ENCODE measurements around the gene DSC3. TPM values are rescaled to one million over a fixed set of nuclear protein-coding genes. Genes with fewer than 3 reads are reported as not detected.

Gene DSC3
- polyA plus RNA-seq (ENCODE audit: insufficient read length in 4 of 4): 1 to 10 TPM; 2.0 to 3.8 (median 2.7) TPM

DNA sequence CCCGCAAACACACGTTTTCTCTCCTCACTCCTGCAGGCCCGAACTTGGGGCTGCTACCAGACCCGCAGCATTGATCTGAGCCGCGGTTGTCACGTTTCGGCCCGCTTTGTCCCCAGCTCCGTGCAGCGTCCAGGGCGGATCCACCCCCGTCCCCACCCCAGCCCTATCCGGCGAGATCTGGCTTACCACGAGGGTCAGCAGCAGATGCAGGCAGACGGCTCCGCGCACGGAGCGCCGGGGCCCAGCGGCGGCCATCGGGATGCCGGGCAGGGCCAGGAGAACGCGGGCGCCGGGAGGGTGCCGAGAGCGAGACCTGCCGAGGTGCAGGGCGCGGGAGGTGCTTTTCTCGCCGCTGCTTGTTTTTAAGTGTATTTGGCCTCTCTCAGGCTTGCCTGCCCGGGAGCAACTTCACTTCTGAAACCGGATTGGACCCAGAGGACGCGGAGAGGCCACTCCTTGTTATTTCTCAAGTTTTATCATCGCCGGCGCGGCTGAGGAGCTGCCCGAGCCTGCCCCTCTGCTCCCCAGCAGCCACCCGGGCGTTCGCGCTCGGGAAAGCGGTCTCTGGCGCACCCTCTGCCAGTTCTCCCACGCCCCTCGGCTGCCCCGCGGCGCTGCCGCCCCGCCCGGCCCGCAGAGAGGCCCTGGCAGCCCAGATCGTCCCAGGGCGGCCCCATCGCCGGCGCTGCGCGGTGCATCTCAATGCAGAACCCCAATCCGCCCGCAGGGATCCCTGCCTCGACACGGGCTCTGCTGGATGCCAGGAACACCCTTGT, at the start of gene DSC3:
Gene DSC3 (minus strand): TSS at position 337 of the 776 bp plus-strand sequence. CDS start 82 bp downstream, at position 255.
- DNase-seq (ENCODE audit: low read depth in 4 of 4, low spot score in 3 of 4): peak in 1 of 4 donors; percentile 49

DNA sequence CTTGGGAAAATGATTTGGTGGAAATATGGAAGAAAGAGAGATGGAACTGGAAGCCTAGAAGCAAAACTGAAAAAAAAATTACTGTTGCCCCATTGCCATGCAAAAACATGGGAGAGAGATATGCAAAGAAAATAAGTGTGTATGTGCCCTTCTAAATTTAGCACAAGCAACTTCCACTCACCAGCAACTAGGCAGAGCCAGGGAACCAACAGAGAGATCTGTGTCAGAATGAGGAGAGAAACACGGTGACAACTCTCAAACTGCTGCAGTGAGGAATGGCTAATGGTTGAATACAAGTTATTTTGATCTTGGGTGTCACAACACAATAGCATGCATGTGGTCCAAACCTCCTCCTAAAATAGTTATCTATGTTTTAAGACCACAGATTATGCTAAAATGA, 48.8 kb upstream of the DSC3 start:
- DNase-seq (ENCODE audit: low read depth in 4 of 4, low spot score in 3 of 4): no peak

DNA sequence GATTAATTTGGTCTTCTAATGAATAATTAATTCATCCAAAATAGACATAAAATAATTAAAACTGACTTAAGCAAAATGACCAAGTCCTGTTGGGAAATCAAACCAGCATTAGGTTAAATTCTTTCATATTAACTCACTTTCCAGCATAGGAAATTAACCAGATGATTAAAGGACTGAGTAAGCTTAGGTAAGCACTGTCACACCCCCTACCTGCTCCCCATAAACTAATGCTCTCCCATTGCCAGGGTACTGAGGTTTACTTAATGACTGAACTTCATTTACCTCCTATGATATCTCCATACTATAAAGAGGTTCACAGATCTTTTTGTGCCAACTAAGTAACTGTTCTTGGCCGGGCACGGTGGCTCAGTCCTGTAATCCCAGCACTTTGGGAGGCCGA, 46.0 kb upstream of the DSC3 start:
- no peak for DNase-seq (ENCODE audit: low read depth in 4 of 4, low spot score in 3 of 4)

DNA sequence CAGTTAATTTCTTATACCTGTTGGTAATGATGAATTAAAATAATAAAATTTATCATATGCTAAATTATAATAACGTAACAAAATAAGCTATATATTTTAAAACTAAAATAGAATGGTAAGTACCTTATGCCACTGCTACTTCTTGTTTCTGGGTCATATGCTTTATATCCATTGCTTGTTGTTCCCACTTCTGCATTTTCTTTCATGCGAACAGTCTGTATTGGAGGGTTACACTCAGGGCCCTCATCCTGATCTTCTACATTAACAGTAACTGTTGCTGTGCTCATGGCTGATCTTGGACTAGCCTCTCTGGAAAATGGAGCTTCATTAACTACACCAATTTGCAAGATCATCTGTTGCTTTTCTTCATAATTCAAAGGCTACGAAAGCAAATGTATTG, 37.4 kb upstream of the DSC3 start:
- no peak for DNase-seq (ENCODE audit: low read depth in 4 of 4, low spot score in 3 of 4)

DNA sequence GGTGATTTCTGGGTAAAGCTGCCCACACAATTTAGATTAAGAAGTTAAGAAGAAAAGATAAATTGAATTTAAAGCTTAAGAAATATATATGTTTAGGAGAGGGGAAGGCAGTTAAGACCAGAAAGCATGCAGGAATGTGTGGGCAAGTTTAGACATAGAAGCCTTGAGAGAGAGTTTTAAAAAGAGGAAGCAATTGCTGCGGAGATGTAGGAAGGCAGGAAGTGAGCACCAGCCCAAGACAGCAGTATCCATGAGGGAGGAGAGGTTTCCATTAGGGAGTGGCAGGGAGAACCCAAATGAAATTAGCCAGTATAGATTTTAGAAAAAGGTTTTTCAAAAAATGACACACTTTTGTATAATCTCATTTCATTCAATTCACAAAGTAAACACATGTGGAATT, 35.3 kb upstream of the DSC3 start:
- DNase-seq (ENCODE audit: low read depth in 4 of 4, low spot score in 3 of 4): no peak

DNA sequence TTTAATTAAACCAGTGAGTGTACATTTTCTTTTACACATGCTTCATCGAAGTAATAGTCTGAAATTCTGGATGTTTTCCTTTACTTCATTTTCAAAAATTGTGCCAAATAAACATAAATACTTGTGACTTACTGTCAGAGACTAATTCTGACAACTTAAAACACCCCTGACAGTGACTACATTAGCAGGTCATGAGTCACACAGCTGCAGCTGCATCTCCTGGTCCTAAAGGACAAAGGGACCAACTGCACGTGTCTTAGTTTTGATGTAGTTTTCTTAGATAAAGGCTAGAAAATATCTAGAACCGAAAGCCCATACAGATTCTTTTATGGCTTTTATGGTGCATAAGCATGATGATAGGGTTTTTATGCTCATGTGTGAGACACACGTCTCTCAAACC, 29.6 kb upstream of the DSC3 start:
- DNase-seq (ENCODE audit: low read depth in 4 of 4, low spot score in 3 of 4): no peak

DNA sequence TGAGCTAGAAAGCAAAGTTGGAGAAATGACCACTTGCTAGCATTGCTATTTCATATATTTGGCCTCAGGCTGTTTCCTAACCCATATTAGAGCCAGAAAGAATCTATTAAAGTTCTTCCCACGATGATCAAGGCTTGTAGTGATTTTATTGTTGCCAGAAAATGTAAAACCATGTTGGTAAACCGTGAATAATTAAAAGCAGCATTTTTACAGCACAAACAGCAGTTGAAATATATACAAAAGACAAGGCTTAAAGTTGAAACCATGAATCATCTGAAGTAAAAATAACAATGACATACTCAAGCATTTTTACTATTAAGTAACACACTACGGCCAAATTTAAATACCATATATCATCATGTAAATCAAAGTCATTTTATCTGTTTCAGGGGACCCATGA, 27.7 kb upstream of the DSC3 start:
- no peak for DNase-seq (ENCODE audit: low read depth in 4 of 4, low spot score in 3 of 4)

DNA sequence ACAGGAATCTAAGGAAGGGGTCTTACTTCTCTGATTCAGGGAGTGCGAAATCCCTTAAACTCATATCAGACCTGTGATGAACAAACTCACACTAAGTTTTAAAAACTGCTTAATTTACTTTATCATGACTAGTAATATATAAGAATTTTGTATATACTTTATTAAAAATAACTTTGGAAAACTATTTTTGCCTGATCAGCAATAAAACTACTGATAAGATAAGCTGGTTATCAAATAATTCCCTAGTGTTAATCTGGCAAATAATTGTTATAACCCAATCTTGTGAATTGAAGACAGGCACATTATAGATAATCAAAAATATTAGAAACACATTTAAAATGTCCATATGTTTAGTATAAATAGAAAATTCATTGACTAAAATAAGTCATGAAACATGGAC, 23.7 kb upstream of the DSC3 start:
- no peak for DNase-seq (ENCODE audit: low read depth in 4 of 4, low spot score in 3 of 4)

DNA sequence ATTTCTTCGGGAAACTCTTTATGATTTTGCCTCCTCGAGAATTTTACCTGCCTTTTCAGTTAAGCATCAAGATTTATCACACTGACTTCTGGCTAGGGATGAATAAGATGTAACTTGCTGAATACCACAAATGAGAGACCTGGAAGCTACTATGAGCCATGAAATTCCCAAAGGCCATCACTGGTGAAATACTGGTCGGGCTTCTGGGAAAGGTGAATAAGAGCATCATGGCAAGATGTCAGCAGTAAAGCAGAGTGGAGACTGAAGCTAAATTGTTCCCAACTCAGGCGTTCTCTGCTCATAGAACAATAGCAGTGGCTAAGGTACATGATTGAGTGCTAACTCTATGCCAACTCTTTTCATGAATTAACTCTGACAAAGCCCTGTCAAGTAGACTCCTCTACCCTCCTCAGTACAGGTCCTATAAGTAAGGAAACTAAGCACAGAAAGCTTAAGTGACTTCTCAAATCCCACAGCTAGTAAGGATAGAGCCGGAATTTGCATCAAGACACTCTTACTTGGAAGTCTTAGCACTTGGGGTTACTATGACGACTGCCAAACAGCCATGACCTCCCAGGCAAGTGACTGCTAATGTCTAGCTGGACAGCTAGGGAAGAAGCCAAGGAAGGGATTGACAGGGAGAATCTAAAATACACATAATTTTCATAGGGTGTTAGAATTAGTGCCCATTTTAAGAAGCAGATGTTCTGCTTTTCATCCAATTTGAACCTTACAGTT, 22.7 kb upstream of the DSC3 start:
- no peak for DNase-seq (ENCODE audit: low read depth in 4 of 4, low spot score in 3 of 4)

DNA sequence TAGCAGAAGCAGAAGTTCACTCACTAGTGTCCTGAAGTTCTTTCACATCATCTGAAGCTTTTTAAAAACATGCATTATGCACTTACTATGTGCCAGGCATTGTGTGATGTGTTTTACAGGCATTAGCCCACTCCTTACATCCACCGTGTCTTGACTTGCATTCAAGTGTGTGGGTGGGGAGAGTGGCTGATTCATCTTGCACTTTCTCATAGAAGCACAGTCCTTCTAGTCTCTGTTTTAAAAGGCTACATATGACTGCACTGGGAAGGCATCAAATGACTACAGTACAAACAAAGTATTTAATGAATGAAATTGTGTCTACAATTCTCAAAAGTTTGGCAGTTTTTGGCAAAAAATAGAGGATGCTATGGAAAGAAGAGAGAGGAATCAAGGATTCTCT, 21.6 kb upstream of the DSC3 start:
- DNase-seq (ENCODE audit: low read depth in 4 of 4, low spot score in 3 of 4): no peak

DNA sequence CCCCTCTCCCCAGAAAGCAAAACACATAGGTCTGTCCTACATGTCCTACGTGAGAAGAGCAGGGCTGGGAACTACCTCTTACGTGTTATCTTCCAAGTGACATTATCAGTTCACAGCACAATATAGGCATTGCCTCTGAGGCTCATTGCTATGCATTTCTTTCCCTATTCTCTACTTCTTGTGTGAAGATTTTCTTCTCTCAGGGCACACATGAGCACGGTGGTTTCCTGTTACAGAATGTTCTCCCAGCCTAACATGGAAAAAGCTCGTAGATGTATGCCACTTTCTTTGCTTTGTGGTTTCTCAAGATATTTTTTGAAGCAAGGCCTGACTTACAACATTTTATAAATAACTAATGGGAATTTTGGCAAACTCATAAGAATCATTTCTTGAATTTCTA, 19.4 kb upstream of the DSC3 start:
- no peak for DNase-seq (ENCODE audit: low read depth in 4 of 4, low spot score in 3 of 4)

DNA sequence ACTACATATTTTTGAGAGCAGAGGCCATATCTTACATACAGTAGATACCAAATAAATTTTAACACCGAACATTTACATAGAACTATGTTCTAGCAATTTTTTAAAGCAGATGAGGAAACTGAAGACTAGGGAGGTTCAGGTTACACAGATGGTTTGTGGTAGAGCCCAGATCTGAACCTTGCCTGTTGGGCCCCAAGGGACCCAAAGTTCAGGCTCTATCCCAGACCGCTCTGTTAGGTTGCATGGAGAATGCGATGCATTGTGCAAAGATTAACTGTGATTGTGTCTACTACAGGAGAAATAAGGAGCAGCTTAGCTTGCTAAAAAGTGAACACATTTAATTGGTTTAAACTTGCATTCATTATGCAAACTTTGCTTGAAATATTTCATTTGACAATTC, 16.4 kb upstream of the DSC3 start:
- no peak for DNase-seq (ENCODE audit: low read depth in 4 of 4, low spot score in 3 of 4)

DNA sequence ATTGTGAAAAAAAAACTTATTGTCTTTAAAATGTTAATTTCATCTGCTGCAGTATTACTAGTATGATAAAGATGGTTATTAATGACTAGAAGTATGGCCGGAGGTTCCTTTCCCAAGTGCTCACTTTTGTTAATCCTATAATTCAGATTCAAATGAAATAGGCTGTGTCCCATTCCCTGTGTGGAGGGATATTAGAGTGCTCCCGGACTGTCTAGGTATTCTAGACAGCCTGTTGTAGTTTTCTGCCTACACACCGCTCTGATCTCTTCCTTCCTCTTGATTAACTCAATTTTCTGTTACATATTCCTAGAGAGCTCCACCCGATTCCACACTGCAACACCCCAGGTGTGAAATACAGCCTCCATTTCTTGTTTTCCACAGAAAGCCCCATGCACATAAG, 15.4 kb upstream of the DSC3 start:
- DNase-seq (ENCODE audit: low read depth in 4 of 4, low spot score in 3 of 4): no peak

DNA sequence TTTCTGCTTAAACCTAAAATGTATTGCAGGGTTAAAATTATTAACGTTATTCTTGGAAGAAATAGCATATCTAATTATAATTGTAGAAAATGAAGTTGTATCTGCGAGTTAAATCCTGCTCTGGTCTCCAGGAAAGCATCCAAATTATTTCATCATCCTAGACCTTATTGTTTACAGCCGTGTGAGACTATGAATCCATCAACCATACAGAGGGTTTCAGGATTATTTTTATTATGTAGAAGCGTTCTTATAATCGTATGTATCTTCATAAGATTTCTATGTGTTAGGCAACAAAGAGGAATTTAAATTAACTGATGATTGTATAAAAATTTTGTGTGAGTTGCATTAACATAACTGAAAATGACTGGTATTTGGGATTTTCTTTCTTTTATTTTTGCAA, 14.5 kb upstream of the DSC3 start:
- DNase-seq (ENCODE audit: low read depth in 4 of 4, low spot score in 3 of 4): no peak

DNA sequence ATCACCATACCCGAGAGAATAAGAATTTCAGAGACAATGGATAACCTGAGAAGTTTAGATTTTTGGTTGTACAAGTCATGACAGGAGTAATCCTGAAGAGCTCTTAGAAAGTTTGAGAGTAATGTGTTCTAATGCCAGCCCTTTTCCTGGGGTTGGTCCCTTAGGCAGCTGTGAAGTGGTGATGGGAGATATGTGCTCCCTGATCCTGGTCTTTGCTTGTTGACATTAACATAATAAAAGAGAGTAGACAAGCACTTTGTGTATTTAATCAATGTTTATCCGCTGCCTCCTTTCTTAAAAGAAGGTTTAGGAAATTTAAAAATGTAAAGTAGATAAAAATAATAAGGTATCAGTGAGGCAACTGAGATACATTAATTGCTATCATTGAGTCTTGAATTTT, 13.8 kb upstream of the DSC3 start:
- no peak for DNase-seq (ENCODE audit: low read depth in 4 of 4, low spot score in 3 of 4)

DNA sequence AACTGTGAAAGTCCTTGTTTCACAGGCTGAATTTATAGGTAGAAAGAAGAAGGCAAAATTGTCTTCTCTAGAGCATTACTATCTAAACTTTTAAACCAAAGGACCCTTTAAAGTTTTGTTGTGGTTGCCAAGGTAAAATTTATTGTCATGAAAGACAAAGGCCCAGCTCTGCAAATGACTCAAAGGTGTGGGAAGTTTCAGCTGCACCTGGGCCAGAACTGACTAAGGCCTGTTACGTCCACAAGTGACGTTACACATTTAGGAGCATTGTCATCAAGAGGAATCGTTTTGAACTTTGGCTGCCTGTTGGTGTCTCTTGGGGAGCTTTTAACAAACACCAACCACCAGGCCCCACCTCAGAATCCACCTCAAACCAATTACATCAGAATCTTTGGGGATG, 8.1 kb upstream of the DSC3 start:
- DNase-seq (ENCODE audit: low read depth in 4 of 4, low spot score in 3 of 4): no peak

DNA sequence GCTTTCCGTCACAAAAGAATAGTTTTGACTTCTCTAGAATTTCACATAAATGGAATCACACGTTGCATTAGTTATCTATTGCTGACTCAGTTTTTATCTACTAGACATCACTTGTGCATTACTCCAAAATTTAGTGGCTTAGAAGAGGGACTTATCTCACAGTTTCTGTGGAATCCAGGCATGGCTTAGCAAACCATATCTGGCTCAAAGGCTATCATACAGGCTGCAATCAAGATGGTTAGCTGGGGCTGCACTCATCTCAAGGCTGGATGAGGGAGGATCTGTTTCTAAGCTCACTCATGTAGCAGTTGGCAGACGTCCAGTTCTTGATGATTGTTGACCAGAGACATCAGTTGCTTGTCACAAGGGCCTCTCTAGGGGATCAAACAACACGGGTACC, 6.6 kb upstream of the DSC3 start:
- DNase-seq (ENCODE audit: low read depth in 4 of 4, low spot score in 3 of 4): no peak

DNA sequence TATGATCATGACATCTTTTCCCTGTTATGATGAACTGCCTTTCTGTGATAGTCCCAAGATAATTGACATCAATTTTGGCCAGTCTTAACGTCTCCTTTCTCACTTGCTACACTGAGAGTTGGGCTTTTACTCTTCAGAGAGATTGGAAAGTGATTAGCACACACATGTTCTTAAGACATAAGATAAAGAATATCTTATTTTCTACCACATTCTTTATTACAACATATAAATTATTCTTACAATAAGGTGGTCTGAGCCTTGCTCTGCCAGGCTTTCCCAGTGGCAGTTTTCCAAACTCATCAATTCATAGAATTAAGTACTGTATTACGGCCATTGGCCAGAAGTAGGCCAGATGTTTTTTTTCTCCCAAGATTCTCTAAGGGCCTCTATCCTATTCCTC, 5.7 kb upstream of the DSC3 start:
- DNase-seq (ENCODE audit: low read depth in 4 of 4, low spot score in 3 of 4): no peak

DNA sequence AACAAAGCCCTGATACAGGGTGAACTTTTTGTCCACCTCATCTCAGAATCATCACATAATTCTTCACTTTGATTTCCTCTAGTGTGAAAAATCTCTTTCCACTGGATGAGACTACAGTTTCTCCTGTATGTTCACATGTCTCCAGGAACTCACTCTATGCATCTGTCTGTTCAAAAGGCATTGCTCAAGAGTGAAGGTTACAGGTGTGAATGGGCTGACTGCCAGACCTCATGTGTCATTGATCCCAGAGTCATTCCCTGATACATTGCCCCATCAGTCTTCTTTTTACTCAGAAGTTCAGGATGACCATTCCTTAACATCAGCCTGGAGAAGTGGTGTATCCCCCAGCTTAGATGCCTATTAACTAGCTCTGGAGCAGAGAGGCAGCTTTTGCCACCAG, 4.4 kb upstream of the DSC3 start:
- DNase-seq (ENCODE audit: low read depth in 4 of 4, low spot score in 3 of 4): no peak

DNA sequence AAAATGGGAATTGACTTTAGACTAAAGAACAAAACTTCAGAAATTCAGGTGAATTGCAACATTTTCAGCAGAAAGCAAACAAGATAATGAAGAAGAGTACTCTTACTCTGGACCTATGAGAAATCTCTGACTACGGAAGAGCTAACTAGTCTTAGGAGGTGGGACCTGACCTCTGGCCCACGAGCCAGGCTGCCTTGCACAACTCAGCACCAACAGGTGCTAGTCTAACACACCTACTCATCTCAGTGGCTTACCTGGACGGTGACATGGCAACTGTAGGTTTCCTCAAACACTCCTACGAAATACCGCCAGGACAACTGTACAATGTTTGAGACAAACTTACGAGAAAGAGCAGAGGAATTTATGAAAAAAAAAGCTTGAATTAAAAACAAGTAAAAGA, 3.1 kb upstream of the DSC3 start:
- DNase-seq (ENCODE audit: low read depth in 4 of 4, low spot score in 3 of 4): no peak

DNA sequence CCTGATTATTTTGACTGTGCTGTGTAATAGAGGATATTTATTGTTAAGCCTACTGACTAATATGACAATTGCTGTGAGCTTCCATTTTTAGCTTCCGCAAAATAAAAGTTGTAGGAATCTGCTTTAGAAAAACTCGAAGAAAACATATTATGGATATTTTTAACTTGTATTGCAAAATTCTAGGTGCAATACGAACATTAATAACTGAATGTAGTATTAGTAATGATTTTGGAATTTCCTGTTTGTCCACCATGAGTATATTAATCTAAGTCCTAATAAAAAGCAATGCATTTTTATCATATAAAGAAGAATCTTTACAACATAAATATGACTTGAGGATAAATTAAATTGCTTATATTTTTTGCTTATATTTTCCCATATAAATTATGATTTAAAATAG, 2.4 kb upstream of the DSC3 start:
- DNase-seq (ENCODE audit: low read depth in 4 of 4, low spot score in 3 of 4): no peak

DNA sequence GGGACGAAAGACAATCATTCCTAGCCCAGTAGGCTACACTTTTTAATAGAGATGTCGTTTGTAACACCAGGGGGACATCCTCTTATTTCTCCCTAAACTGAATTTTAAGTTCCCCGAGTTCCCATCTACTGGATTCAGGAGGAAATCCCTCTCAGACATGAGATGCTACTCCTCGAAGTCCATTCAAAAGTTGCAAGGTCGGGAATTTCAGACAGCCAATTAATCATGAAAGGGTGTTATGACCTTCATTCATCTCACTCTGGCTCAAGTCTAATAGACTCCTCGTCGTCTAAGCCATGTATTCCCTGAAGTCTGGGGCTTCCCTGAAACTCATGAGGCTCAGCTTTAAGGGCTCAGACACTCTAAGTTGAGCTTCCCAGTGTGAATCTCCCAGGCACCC, 1.2 kb upstream of the DSC3 start:
- no peak for DNase-seq (ENCODE audit: low read depth in 4 of 4, low spot score in 3 of 4)

Data from right renal pelvis (tissue), 4 donors.